ENCODE data around the gene SCAMP5.

The SCAMP5 gene

GRCh38 chr15:74960286-74960685 lies 35.1 kb upstream of the SCAMP5 start:
- in situ Hi-C loops (cut with MboI; ENCODE audit: low sequenced_read_pairs, unreplicated experiment), result no loop called here
- TF ChIP-seq CTCF (IDR thresholded peaks at IDR 0.05; ENCODE audit: borderline replicate concordance, control extremely low read depth, extremely low read depth, insufficient read depth, missing control alignments), result no peak
- DNase-seq (ENCODE audit: low spot score), result no peak

GRCh38 chr15:74960995-74961588 lies 34.3 kb upstream of the SCAMP5 start:
- no peak for DNase-seq (ENCODE audit: low spot score)
- in situ Hi-C loops (cut with MboI; ENCODE audit: low sequenced_read_pairs, unreplicated experiment), result no loop called here

GRCh38 chr15:74961616-74962015 lies 33.7 kb upstream of the SCAMP5 start:
- DNase-seq (ENCODE audit: low spot score), result no peak
- TF ChIP-seq CTCF (IDR thresholded peaks at IDR 0.05; ENCODE audit: borderline replicate concordance, control extremely low read depth, extremely low read depth, insufficient read depth, missing control alignments), result no peak
- in situ Hi-C loops (cut with MboI; ENCODE audit: low sequenced_read_pairs, unreplicated experiment), result no loop called here

More at GRCh38 chr15:74960995-74961588, 34.3 kb upstream of the SCAMP5 start:
- TF ChIP-seq CTCF (IDR thresholded peaks at IDR 0.05; ENCODE audit: borderline replicate concordance, control extremely low read depth, extremely low read depth, insufficient read depth, missing control alignments), result no peak

- no peak for DNase-seq (ENCODE audit: low spot score)
- in situ Hi-C loops (cut with MboI; ENCODE audit: low sequenced_read_pairs, unreplicated experiment), result no loop called here
- no peak for TF ChIP-seq CTCF (IDR thresholded peaks at IDR 0.05; ENCODE audit: borderline replicate concordance, control extremely low read depth, extremely low read depth, insufficient read depth, missing control alignments)
Observed at GRCh38 chr15:74962219-74962618, 33.1 kb upstream of the SCAMP5 start.

GRCh38 chr15:74962671-74963070 lies 32.7 kb upstream of the SCAMP5 start:
- in situ Hi-C loops (cut with MboI; ENCODE audit: low sequenced_read_pairs, unreplicated experiment), result no loop called here
- no peak for TF ChIP-seq CTCF (IDR thresholded peaks at IDR 0.05; ENCODE audit: borderline replicate concordance, control extremely low read depth, extremely low read depth, insufficient read depth, missing control alignments)

GRCh38 chr15:74963213-74963612 lies 32.1 kb upstream of the SCAMP5 start:
- DNase-seq (ENCODE audit: low spot score), result no peak
- TF ChIP-seq CTCF (IDR thresholded peaks at IDR 0.05; ENCODE audit: borderline replicate concordance, control extremely low read depth, extremely low read depth, insufficient read depth, missing control alignments), result no peak
- in situ Hi-C loops (cut with MboI; ENCODE audit: low sequenced_read_pairs, unreplicated experiment), result no loop called here

More at GRCh38 chr15:74962671-74963070, 32.7 kb upstream of the SCAMP5 start:
- no peak for DNase-seq (ENCODE audit: low spot score)
